ENCODE results near the gene PRKCSH.

Gene PRKCSH, protein sequence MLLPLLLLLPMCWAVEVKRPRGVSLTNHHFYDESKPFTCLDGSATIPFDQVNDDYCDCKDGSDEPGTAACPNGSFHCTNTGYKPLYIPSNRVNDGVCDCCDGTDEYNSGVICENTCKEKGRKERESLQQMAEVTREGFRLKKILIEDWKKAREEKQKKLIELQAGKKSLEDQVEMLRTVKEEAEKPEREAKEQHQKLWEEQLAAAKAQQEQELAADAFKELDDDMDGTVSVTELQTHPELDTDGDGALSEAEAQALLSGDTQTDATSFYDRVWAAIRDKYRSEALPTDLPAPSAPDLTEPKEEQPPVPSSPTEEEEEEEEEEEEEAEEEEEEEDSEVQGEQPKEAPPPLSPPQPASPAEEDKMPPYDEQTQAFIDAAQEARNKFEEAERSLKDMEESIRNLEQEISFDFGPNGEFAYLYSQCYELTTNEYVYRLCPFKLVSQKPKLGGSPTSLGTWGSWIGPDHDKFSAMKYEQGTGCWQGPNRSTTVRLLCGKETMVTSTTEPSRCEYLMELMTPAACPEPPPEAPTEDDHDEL

DNA sequence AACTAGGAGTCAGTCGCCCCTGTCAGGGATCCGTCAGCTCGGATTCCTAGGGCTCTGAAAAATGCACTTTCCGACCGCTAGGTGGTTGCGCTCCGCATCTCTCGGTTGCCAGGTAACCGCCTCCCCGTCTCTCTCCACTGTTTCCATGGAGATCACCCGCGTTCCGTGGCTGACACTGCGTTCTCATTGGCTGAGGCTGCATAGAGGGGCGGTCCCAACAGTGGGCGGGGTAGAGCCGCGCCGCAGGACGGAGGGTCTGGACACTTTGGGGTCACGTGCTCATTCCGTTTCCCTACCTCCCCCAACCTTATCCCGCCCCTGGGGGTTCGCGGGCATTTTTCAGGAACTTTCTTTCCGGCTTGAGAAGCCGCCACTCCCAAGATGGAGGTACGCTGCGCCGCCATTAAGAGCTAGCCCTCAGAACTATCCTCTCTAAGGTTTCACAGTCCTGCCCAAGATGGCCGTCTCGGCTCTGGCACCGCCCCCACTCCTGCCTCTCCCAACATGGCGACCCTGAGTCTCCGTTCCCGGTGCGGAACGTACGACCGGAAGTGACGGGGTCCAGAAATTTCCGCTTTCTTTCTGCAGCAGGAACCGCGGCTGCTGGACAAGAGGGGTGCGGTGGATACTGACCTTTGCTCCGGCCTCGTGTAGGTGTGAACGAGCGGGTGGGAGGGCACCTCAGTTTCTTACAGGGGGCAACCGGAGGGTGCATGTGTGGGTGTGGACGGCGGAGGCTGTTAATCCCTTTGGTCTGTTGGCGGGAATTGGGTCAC, at the start of gene PRKCSH, which contains the start of gene ODAD3:
Gene PRKCSH (plus strand): TSS at position 579 of the 776 bp plus-strand sequence. CDS start 483 bp downstream, outside the sequence.
Gene ODAD3 (minus strand): TSS at position 65 of the 776 bp plus-strand sequence. CDS start 105 bp downstream, outside the sequence.
- TF ChIP-seq, protein P1, sequence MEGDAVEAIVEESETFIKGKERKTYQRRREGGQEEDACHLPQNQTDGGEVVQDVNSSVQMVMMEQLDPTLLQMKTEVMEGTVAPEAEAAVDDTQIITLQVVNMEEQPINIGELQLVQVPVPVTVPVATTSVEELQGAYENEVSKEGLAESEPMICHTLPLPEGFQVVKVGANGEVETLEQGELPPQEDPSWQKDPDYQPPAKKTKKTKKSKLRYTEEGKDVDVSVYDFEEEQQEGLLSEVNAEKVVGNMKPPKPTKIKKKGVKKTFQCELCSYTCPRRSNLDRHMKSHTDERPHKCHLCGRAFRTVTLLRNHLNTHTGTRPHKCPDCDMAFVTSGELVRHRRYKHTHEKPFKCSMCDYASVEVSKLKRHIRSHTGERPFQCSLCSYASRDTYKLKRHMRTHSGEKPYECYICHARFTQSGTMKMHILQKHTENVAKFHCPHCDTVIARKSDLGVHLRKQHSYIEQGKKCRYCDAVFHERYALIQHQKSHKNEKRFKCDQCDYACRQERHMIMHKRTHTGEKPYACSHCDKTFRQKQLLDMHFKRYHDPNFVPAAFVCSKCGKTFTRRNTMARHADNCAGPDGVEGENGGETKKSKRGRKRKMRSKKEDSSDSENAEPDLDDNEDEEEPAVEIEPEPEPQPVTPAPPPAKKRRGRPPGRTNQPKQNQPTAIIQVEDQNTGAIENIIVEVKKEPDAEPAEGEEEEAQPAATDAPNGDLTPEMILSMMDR (IDR thresholded peaks at IDR 0.05) = peak; percentile 91
- TF ChIP-seq ZFX (IDR thresholded peaks at IDR 0.05; ENCODE audit: borderline replicate concordance) = no peak
- H3K27ac ChIP-seq = peak within 1 kb of the TSS; percentile 66

DNA sequence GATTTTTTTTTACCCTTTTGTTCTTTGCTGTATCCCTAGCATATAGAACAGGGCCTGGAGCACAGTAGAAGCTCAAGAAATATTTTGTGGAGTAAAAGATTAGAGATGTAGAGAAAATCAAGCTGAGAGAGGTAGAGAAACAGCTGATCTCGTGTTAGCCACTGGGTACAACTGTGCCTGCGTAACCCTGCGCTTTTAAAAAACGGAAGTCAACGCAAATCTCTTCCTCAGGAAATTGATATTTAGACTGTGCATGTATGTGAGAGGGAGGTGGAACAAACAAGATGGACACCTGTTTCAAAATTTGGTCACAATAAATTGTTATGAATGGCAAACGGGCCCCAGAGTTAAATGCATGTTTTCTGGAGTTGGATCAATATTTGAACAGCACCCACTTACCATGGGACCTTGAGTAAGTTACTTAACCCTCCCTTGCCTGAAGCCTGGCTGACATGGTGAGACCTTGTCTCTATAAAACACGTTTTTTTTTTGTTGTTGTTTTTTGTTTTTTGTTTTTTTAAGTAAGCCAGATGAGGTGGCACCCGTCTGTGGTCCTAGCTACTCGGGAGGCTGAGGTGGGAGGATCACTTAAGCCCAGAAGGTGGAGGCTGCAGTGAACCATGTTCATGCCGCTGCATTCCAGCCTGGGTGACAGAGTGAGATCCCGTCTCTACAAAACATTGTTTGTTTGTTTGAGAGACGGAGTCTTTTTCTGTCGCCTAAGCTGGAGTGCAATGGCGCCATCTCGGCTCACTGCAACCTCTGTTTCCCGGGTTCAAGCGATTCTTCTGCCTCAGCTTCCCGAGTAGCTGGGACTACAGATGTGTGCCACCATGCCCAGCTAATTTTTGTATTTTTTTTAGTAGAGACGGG, 48.0 kb upstream of the PRKCSH start:
- no peak overlapping the region for H3K27ac ChIP-seq
- TF ChIP-seq, protein P1 (IDR thresholded peaks at IDR 0.05) = no peak
- no peak for TF ChIP-seq ZFX (IDR thresholded peaks at IDR 0.05; ENCODE audit: borderline replicate concordance)

DNA sequence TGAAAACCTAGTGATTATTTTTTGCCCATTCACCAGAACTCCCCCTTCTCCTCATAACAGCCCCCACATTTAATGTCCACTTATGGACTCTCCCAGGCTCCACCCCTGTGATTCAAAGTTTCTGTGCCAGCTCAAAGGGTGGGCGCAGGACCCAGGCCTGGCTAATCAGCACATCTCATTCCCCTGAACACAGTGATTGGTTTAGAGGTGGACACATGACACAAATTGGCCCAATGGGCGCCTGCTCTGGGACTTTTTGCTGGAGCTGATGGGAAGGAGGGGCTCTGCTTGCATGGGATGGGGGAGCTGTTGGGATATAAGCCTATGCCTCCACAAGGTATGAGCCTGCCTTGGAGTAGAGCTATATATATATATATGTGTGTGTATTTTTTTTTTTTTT, 45.1 kb upstream of the PRKCSH start:
- TF ChIP-seq, protein P1 (IDR thresholded peaks at IDR 0.05) = no peak
- TF ChIP-seq ZFX (IDR thresholded peaks at IDR 0.05; ENCODE audit: borderline replicate concordance) = no peak
- no peak overlapping the region for H3K27ac ChIP-seq

DNA sequence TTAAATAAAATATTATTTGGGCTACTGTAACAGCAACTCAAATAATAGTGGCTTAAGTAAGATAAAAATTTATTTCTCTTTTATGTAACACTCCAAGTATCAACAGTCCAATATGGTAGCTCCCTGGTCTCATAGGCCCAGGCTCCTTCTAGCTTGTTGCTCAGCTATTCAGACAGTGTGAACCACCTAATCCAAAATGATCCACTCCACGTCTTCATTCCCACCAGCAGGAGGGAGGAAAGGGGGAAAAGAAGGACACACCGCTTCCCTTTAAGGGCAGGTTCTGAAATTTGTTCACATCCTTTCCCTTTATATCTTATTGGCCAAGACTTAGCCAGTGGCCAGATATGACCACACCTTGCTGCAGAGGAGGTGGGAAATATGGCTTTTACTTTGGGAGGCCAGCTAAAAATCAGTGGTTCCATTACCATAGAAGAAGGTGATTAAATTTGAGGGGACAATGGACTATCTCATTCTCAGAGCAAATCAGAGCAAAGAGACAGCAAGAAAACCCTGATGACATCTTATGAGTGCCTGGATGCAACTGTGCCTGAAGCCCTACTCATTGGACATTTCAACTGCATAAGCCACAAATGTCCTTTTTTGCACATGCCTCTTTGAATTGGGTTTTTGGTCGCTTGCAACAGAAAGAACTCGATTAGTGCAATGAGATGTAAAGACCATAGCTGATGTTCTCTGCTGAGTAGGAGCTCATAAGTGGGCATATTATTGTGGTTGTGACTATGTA, 44.3 kb upstream of the PRKCSH start:
- TF ChIP-seq, protein P1 (IDR thresholded peaks at IDR 0.05) = no peak
- no peak for TF ChIP-seq ZFX (IDR thresholded peaks at IDR 0.05; ENCODE audit: borderline replicate concordance)
- no peak overlapping the region for H3K27ac ChIP-seq

DNA sequence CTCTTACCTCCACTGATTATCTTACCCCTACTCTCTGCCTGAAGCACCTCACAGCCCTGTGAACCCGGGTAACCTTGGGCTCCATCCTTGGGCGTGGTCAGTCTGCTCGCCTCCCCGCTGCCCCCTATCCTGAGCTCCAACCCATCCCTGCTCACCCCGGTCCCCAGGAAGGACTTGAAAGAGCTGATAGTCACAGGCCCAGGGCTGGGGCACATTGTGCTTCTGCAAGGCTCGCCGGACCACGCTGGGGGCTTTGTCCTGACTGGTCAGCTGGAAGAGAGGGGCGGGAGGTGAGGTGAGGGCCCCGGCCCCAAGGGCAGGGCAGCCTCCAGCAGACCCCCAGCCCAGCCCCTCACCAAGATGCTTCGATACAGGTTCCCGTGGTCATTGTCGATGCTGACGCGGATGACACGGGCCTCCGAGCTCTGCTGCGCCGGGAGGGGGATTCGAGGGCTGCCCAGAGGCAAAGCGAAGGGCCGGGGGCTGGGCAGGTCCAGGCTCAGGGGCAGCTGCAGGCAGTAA, 38.3 kb upstream of the PRKCSH start:
- TF ChIP-seq, protein P1 (IDR thresholded peaks at IDR 0.05) = no peak
- TF ChIP-seq ZFX (IDR thresholded peaks at IDR 0.05; ENCODE audit: borderline replicate concordance) = no peak
- H3K27ac ChIP-seq = no peak overlapping the region

DNA sequence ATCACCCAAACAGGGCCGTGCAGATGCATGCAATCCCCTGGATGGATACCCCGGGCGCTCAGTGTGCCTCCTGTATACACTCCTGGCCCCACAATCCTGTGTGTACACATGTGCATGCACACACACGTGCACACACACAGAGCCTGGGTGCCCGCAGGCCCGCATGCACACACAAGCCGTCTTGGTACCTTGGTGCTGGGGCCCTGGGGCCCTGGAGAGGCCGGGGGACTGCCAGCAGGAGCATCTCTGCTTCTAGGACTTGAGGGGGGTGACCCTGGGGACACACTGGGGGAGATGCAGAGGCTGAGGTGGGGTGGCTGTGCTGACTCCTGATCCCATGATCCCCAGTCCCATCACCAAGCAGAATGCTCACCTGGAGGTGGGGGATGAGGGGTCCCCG, 35.8 kb upstream of the PRKCSH start:
- no peak overlapping the region for H3K27ac ChIP-seq
- TF ChIP-seq, protein P1 (IDR thresholded peaks at IDR 0.05) = no peak
- no peak for TF ChIP-seq ZFX (IDR thresholded peaks at IDR 0.05; ENCODE audit: borderline replicate concordance)

Data from 22Rv1 (cell line).